ENCODE measurements around the gene TTBK2. TPM values are rescaled to one million over a fixed set of nuclear protein-coding genes. Genes with fewer than 3 reads are reported as not detected.

The TTBK2 gene
- total and polyA plus RNA-seq, 4 donors, result 1.0 to 6.4 (median 4.3) TPM

DNA sequence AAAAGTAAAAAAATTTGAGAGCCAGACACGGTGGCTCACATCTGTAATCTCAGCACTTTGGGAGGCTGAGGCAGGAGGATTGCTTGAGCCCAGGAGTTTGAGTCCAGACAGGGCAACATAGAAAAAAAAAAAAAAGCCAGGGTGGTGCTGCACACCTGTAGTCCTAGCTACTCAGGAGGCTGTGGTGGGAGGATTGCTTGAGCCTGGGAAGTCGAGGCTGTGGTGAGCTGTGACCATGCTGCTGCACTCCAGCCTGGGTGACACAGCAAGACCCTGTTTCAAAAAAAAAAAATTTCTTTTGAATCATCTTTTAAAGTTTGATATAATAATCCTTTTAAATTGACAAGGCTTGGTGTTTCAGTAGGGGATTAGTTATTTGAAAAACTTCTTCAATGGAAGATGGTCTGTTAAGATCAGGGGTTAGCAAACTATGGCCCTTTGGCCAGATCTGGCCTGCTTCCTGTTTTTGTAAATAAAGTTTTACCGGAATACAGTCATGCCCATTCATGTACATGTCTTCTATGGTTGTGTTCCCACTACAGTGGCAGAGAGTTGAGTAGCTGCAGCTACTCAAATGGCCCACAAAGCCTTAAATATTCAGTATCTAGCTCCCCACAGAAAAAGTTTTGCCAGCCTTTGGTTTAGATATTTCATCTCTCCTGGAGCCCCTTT lies 212.6 kb downstream of the TTBK2 start:
- Histone ChIP-seq H3K4me3 (ENCODE audit: low read depth in 1 of 3, low read length in 3 of 3) (no peak overlapping the region), H3K9me3 (ENCODE audit: control insufficient read depth in 4 of 4, low read length in 3 of 4) (no peaks in the 10 kb centered on the region), H3K9ac (ENCODE audit: low read depth in 1 of 2, low read length in 2 of 2) (no peak overlapping the region), H3K36me3 (ENCODE audit: control insufficient read depth in 4 of 4, insufficient read depth in 3 of 4, low read depth in 1 of 4, low read length in 3 of 4) (no peaks in the 10 kb centered on the region), H3K27ac (ENCODE audit: low read depth in 1 of 2, low read length in 2 of 2) (no peak overlapping the region), H3K4me1 (ENCODE audit: control insufficient read depth in 4 of 4, insufficient read depth in 4 of 4, low read length in 3 of 4) (peaks cover 0 to 2% (median 0%) of the 10 kb centered on the region in 4 donors), H3K27me3 (ENCODE audit: control insufficient read depth in 4 of 4, insufficient read depth in 4 of 4, low read length in 3 of 4) (no peaks in the 10 kb centered on the region)
- no peak for DNase-seq (ENCODE audit: low spot score)
- WGBS, result 70% methylated on average over 3 of the region's 3 CpGs
- TF ChIP-seq NR2F2 (IDR thresholded peaks at IDR 0.05) (peak; percentile 30), RAD21 (IDR thresholded peaks at IDR 0.05) (no peak)

DNA sequence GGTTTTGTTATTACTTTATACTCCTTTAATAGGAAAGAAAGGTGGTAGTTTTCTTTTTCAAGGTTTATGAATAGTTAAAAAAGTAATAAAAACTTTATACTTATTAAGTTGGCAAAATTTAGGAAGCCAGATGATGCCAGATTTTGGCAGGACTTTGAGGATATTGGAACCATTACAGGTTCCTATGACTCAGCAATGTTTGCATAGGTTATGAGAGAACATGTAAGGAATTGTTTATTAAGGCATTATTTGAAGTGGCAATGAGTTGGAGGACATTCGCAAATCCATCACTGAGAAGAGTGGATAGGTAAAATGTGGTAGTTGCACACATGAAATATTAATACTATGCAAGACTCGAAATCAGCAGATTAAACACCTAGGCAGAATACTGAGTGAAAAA lies 213.5 kb downstream of the TTBK2 start:
- Histone ChIP-seq H3K27me3 (ENCODE audit: control insufficient read depth in 4 of 4, insufficient read depth in 4 of 4, low read length in 3 of 4) (no peaks in the 10 kb centered on the region), H3K4me3 (ENCODE audit: low read depth in 1 of 3, low read length in 3 of 3) (no peak overlapping the region), H3K36me3 (ENCODE audit: control insufficient read depth in 4 of 4, insufficient read depth in 3 of 4, low read depth in 1 of 4, low read length in 3 of 4) (no peaks in the 10 kb centered on the region), H3K4me1 (ENCODE audit: control insufficient read depth in 4 of 4, insufficient read depth in 4 of 4, low read length in 3 of 4) (peaks cover 0 to 2% (median 0%) of the 10 kb centered on the region in 4 donors), H3K9ac (ENCODE audit: low read depth in 1 of 2, low read length in 2 of 2) (no peak overlapping the region), H3K9me3 (ENCODE audit: control insufficient read depth in 4 of 4, low read length in 3 of 4) (no peaks in the 10 kb centered on the region), H3K27ac (ENCODE audit: low read depth in 1 of 2, low read length in 2 of 2) (no peak overlapping the region)
- 74% methylated on average over 2 of the region's 2 CpGs for WGBS
- no peak for TF ChIP-seq HNF4G (IDR thresholded peaks at IDR 0.05)
- TF ChIP-seq NR2F2 (IDR thresholded peaks at IDR 0.05), result no peak
- TF ChIP-seq FOXA1 (IDR thresholded peaks at IDR 0.05), result no peak
- no peak for TF ChIP-seq RXRA (IDR thresholded peaks at IDR 0.05)
- TF ChIP-seq JUND (IDR thresholded peaks at IDR 0.05), result peak in 1 of 2 donors; percentile 18
- no peak for TF ChIP-seq FOXA2 (IDR thresholded peaks at IDR 0.05)
- no peak for TF ChIP-seq EGR1 (IDR thresholded peaks at IDR 0.05; ENCODE audit: low read depth in 2 of 2)
- no peak for DNase-seq (ENCODE audit: low spot score)

DNA sequence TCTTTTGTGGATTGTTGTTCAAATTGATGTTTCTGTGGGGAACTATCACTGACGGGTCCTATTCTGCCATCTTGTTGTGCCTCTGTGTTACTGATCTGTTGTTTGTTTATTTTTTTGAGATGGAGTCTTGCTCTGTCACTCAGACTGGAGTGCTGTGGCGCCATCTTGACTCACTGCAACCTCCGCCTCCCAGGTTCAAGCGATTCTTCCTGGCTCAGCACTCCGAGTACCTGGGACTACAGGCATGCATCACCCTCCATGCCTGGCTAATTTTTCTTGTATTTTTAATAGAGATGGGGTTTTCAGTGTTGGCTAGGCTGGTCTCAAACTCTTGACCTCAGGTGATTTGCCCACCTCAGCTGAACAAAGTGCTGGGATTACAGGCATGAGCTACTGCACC lies 215.2 kb downstream of the TTBK2 start:
- TF ChIP-seq GABPA (IDR thresholded peaks at IDR 0.05 in 1 of 2, conservative IDR thresholded peaks at IDR 0.05 in 1 of 2) (no peak), HNF4G (IDR thresholded peaks at IDR 0.05) (no peak), RAD21 (IDR thresholded peaks at IDR 0.05) (no peak), NR2F2 (IDR thresholded peaks at IDR 0.05) (no peak), JUND (IDR thresholded peaks at IDR 0.05) (no peak), EGR1 (IDR thresholded peaks at IDR 0.05; ENCODE audit: low read depth in 2 of 2) (no peak), YY1 (IDR thresholded peaks at IDR 0.05) (no peak), HNF4A (conservative IDR thresholded peaks at IDR 0.05) (no peak), TAF1 (conservative IDR thresholded peaks at IDR 0.05) (no peak), RXRA (IDR thresholded peaks at IDR 0.05) (no peak), FOXA2 (IDR thresholded peaks at IDR 0.05) (no peak), SP1 (IDR thresholded peaks at IDR 0.05) (no peak), FOXA1 (IDR thresholded peaks at IDR 0.05) (no peak)
- TF ChIP-seq, protein P1, sequence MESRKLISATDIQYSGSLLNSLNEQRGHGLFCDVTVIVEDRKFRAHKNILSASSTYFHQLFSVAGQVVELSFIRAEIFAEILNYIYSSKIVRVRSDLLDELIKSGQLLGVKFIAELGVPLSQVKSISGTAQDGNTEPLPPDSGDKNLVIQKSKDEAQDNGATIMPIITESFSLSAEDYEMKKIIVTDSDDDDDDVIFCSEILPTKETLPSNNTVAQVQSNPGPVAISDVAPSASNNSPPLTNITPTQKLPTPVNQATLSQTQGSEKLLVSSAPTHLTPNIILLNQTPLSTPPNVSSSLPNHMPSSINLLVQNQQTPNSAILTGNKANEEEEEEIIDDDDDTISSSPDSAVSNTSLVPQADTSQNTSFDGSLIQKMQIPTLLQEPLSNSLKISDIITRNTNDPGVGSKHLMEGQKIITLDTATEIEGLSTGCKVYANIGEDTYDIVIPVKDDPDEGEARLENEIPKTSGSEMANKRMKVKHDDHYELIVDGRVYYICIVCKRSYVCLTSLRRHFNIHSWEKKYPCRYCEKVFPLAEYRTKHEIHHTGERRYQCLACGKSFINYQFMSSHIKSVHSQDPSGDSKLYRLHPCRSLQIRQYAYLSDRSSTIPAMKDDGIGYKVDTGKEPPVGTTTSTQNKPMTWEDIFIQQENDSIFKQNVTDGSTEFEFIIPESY (IDR thresholded peaks at IDR 0.05), result no peak
- TF ChIP-seq, protein P2, sequence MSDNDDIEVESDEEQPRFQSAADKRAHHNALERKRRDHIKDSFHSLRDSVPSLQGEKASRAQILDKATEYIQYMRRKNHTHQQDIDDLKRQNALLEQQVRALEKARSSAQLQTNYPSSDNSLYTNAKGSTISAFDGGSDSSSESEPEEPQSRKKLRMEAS (IDR thresholded peaks at IDR 0.05), result no peak
- TF ChIP-seq, protein P3, sequence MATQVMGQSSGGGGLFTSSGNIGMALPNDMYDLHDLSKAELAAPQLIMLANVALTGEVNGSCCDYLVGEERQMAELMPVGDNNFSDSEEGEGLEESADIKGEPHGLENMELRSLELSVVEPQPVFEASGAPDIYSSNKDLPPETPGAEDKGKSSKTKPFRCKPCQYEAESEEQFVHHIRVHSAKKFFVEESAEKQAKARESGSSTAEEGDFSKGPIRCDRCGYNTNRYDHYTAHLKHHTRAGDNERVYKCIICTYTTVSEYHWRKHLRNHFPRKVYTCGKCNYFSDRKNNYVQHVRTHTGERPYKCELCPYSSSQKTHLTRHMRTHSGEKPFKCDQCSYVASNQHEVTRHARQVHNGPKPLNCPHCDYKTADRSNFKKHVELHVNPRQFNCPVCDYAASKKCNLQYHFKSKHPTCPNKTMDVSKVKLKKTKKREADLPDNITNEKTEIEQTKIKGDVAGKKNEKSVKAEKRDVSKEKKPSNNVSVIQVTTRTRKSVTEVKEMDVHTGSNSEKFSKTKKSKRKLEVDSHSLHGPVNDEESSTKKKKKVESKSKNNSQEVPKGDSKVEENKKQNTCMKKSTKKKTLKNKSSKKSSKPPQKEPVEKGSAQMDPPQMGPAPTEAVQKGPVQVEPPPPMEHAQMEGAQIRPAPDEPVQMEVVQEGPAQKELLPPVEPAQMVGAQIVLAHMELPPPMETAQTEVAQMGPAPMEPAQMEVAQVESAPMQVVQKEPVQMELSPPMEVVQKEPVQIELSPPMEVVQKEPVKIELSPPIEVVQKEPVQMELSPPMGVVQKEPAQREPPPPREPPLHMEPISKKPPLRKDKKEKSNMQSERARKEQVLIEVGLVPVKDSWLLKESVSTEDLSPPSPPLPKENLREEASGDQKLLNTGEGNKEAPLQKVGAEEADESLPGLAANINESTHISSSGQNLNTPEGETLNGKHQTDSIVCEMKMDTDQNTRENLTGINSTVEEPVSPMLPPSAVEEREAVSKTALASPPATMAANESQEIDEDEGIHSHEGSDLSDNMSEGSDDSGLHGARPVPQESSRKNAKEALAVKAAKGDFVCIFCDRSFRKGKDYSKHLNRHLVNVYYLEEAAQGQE (IDR thresholded peaks at IDR 0.05), result no peak
- TF ChIP-seq, protein P4, sequence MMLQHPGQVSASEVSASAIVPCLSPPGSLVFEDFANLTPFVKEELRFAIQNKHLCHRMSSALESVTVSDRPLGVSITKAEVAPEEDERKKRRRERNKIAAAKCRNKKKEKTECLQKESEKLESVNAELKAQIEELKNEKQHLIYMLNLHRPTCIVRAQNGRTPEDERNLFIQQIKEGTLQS (IDR thresholded peaks at IDR 0.05), result no peak
- TF ChIP-seq, protein P5, sequence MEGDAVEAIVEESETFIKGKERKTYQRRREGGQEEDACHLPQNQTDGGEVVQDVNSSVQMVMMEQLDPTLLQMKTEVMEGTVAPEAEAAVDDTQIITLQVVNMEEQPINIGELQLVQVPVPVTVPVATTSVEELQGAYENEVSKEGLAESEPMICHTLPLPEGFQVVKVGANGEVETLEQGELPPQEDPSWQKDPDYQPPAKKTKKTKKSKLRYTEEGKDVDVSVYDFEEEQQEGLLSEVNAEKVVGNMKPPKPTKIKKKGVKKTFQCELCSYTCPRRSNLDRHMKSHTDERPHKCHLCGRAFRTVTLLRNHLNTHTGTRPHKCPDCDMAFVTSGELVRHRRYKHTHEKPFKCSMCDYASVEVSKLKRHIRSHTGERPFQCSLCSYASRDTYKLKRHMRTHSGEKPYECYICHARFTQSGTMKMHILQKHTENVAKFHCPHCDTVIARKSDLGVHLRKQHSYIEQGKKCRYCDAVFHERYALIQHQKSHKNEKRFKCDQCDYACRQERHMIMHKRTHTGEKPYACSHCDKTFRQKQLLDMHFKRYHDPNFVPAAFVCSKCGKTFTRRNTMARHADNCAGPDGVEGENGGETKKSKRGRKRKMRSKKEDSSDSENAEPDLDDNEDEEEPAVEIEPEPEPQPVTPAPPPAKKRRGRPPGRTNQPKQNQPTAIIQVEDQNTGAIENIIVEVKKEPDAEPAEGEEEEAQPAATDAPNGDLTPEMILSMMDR (IDR thresholded peaks at IDR 0.05; ENCODE audit: low read depth, low read length, missing input control), result no peak
- 97% methylated on average over 5 of the region's 5 CpGs for WGBS
- H3K9ac ChIP-seq (ENCODE audit: low read depth in 1 of 2, low read length in 2 of 2), result no peak overlapping the region
- no peak overlapping the region for H3K4me3 ChIP-seq (ENCODE audit: low read depth in 1 of 3, low read length in 3 of 3)
- H3K27ac ChIP-seq (ENCODE audit: low read depth in 1 of 2, low read length in 2 of 2), result no peak overlapping the region
- H3K36me3 ChIP-seq (ENCODE audit: control insufficient read depth in 4 of 4, insufficient read depth in 3 of 4, low read depth in 1 of 4, low read length in 3 of 4), result no peaks in the 10 kb centered on the region
- DNase-seq (ENCODE audit: low spot score), result no peak
- peaks cover 0 to 2% (median 0%) of the 10 kb centered on the region in 4 donors for H3K4me1 ChIP-seq (ENCODE audit: control insufficient read depth in 4 of 4, insufficient read depth in 4 of 4, low read length in 3 of 4)
- H3K27me3 ChIP-seq (ENCODE audit: control insufficient read depth in 4 of 4, insufficient read depth in 4 of 4, low read length in 3 of 4), result no peaks in the 10 kb centered on the region
- H3K9me3 ChIP-seq (ENCODE audit: control insufficient read depth in 4 of 4, low read length in 3 of 4), result peaks cover 0 to 2% (median 0%) of the 10 kb centered on the region in 4 donors

All from liver (tissue), 9 donors.